OCI-LY7 (cell line): ENCODE results near the gene NRF1. TPM values are rescaled to one million over a fixed set of nuclear protein-coding genes. Genes with fewer than 3 reads are reported as not detected.
A peak's percentile ranks its signal among the peaks of the same experiment; 100 is the strongest.

ENCODE experiments used
- BruUV-seq: library from RNA; stranded (reverse); fragments of 400-500 nt; replicated peaks from 2 replicates; lab custom pipeline; 2021; lab: Mats Ljungman, UMichigan
- CTCF ChIA-PET: fragments of 300-600 bp; sonication (Branson Sonifier 250); formaldehyde crosslinking; loops from one replicate; lab custom pipeline; 2022; ENCODE audit warnings: antibody characterized with exemption; ENCODE audit not compliant: unreplicated experiment; lab: Charles Lee
- POLR2A ChIA-PET: fragments of 300-600 bp; sonication (Branson Sonifier 250); formaldehyde crosslinking; loops from one replicate; lab custom pipeline; 2022; ENCODE audit warnings: antibody characterized with exemption; lab: Charles Lee
- DNase-seq: peaks from one replicate; pipeline ENCODE4 v3.0.0-alpha.2; 2015; ENCODE audit warnings: low spot score
- H2AFZ ChIP-seq: fragments of 200-600 bp; sonication (generic), shearing (Covaris generic); 2 replicates; pipeline ENCODE4 v1.6.1; 2014; ENCODE audit warnings: mild to moderate bottlenecking, antibody characterized with exemption, low read length, moderate library complexity
- H3K27ac ChIP-seq: fragments of 200-600 bp; sonication (generic); 2 replicates; pipeline ENCODE4 v1.5.1; 2014; ENCODE audit warnings: mixed run types, low read depth, mild to moderate bottlenecking, moderate library complexity, low read length, inconsistent platforms; ENCODE audit not compliant: poor library complexity, severe bottlenecking
- H3K36me3 ChIP-seq: fragments of 200-600 bp; sonication (generic); 2 replicates; pipeline ENCODE4 v1.6.1; 2014; ENCODE audit warnings: mild to moderate bottlenecking, antibody characterized with exemption, low read length, moderate library complexity, mixed read lengths; ENCODE audit not compliant: insufficient read depth
- H3K4me1 ChIP-seq: fragments of 200-600 bp; sonication (generic); 2 replicates; pipeline ENCODE4 v1.5.1; 2014; ENCODE audit warnings: mild to moderate bottlenecking, low read length; ENCODE audit not compliant: insufficient read depth, poor library complexity, severe bottlenecking
- H3K4me2 ChIP-seq: fragments of 200-600 bp; sonication (generic); 2 replicates; pipeline ENCODE4 v1.6.1; 2014; ENCODE audit warnings: mild to moderate bottlenecking, low read length
- H3K4me3 ChIP-seq: fragments of 200-600 bp; sonication (generic); 2 replicates; pipeline ENCODE4 v1.5.1; 2014; ENCODE audit warnings: mild to moderate bottlenecking, low read depth, low read length; ENCODE audit not compliant: poor library complexity, severe bottlenecking
- H3K79me2 ChIP-seq: fragments of 200-600 bp; sonication (generic); 2 replicates; pipeline ENCODE4 v1.6.1; 2016; ENCODE audit warnings: low read depth, mild to moderate bottlenecking, low read length, moderate library complexity, mixed read lengths; ENCODE audit not compliant: insufficient read depth
- H3K9me2 ChIP-seq: fragments of 200-600 bp; sonication (generic); 2 replicates; pipeline ENCODE4 v1.6.1; 2016; ENCODE audit warnings: mild to moderate bottlenecking, low read length, mixed read lengths; ENCODE audit not compliant: insufficient read depth
- H3K9me3 ChIP-seq: fragments of 200-600 bp; sonication (generic); 2 replicates; pipeline ENCODE4 v1.6.1; 2014; ENCODE audit warnings: mild to moderate bottlenecking, mixed run types, low read length, mixed read lengths
- H4K20me1 ChIP-seq: fragments of 200-600 bp; sonication (generic); 2 replicates; pipeline ENCODE4 v1.6.1; 2014; ENCODE audit warnings: mild to moderate bottlenecking, antibody characterized with exemption, low read length, moderate library complexity, mixed read lengths; ENCODE audit not compliant: insufficient read depth
- EZH2phosphoT487 ChIP-seq: fragments of 200-600 bp; sonication (generic); IDR thresholded peaks from 2 replicates; pipeline ENCODE4 v1.6.1; 2018; ENCODE audit warnings: low read depth, borderline replicate concordance, mild to moderate bottlenecking, mixed run types, antibody characterized with exemption, low read length, moderate library complexity, mixed read lengths
- intact Hi-C: fragments of 100-400 bp; cut with micrococcal nuclease; formaldehyde crosslinking; loops from one replicate; pipeline ENCODE4 v1.10.0; 2022; ENCODE audit not compliant: unreplicated experiment
- total RNA-seq, 2 experiments: library from RNA; depleted of rRNA in 1 of 2; stranded (reverse); fragments of >200 nt in 1 of 2; shearing (Covaris generic) in 1 of 2; gene quantifications; 2 replicates each; pipeline ENCODE4 v1.2.3, GENCODE V29; 2014 to 2022
- TF ChIP-seq, protein P1 (sequence below): fragments of 200-600 bp; sonication (generic); conservative IDR thresholded peaks from 2 replicates; pipeline ENCODE4 v1.5.1; 2014; ENCODE audit warnings: mild to moderate bottlenecking, antibody characterized with exemption, low read length, moderate library complexity, mixed read lengths

Gene NRF1
- total RNA-seq, 2 experiments from 2014 or later = 26.5 to 26.9 TPM

DNA sequence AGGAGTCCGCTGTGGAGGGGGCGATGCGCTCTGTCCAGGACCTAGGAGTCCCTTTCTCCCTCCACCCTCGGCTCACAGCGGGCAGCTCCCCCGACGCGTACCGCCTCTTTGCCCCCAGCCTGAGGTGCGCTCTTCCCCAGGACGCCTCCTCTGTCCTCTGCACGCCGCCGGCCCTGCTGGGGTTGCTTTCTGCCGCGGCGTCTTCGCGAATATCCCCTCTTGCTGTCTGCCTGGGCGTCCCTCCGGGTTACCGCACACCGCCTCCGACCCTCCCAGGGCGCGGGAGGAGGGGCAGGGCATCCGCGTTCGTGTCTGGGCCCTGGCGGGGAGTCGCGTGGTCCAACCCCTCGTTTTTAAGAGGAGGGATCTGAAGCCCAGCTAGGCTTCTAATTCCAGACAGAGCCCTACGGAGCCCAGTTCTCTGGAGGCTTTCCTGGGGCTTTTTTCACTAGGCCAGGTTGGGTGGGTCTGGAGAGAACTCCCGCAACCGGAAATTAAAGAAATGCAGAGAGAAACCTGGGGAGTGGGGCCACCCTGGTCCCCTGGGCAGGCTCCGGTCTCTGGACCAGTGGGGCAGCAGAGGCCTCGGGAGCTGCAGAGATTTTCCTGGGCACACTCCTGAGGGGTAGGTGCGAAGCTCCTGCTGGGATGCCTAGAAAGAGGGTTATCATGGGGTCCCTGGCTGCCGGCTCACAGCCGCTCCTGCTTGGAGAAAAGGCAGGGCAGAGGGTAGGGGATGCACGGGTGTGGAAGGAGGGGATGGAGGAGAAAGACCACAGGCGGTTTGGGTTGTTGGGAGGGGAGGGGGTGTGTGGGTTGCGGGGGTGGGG is 174.4 kb downstream of the NRF1 start:
- H2AFZ ChIP-seq = no peak overlapping the region
- intact Hi-C loops = no loop called here
- TF ChIP-seq, protein P1, sequence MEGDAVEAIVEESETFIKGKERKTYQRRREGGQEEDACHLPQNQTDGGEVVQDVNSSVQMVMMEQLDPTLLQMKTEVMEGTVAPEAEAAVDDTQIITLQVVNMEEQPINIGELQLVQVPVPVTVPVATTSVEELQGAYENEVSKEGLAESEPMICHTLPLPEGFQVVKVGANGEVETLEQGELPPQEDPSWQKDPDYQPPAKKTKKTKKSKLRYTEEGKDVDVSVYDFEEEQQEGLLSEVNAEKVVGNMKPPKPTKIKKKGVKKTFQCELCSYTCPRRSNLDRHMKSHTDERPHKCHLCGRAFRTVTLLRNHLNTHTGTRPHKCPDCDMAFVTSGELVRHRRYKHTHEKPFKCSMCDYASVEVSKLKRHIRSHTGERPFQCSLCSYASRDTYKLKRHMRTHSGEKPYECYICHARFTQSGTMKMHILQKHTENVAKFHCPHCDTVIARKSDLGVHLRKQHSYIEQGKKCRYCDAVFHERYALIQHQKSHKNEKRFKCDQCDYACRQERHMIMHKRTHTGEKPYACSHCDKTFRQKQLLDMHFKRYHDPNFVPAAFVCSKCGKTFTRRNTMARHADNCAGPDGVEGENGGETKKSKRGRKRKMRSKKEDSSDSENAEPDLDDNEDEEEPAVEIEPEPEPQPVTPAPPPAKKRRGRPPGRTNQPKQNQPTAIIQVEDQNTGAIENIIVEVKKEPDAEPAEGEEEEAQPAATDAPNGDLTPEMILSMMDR = no peak
- 0 out of 2 replicates have a peak, but pooled peaks have one; percentile 46 for TF ChIP-seq EZH2phosphoT487
- no peak overlapping the region for H3K27ac ChIP-seq
- CTCF ChIA-PET = no interaction called here
- no peaks in the 10 kb centered on the region for H4K20me1 ChIP-seq
- no peak for DNase-seq
- H3K4me3 ChIP-seq = no peak overlapping the region
- POLR2A ChIA-PET = interaction anchor here (0.6 kb wide), 3 partner anchors 10 to 399 kb away, joined by 3 to 6 read pairs (median 5); no protein-coding TSS in a partner anchor
- H3K36me3 ChIP-seq = no peaks in the 10 kb centered on the region
- peak overlapping the region; percentile 48; the same call in 1 of the 2 replicates for H3K4me2 ChIP-seq
- H3K9me2 ChIP-seq = no peaks in the 10 kb centered on the region
- H3K79me2 ChIP-seq = no peaks in the 10 kb centered on the region
- H3K4me1 ChIP-seq = peaks cover 23% of the 10 kb centered on the region
- no peaks in the 10 kb centered on the region for H3K9me3 ChIP-seq
- BruUV-seq = no TSS peak

DNA sequence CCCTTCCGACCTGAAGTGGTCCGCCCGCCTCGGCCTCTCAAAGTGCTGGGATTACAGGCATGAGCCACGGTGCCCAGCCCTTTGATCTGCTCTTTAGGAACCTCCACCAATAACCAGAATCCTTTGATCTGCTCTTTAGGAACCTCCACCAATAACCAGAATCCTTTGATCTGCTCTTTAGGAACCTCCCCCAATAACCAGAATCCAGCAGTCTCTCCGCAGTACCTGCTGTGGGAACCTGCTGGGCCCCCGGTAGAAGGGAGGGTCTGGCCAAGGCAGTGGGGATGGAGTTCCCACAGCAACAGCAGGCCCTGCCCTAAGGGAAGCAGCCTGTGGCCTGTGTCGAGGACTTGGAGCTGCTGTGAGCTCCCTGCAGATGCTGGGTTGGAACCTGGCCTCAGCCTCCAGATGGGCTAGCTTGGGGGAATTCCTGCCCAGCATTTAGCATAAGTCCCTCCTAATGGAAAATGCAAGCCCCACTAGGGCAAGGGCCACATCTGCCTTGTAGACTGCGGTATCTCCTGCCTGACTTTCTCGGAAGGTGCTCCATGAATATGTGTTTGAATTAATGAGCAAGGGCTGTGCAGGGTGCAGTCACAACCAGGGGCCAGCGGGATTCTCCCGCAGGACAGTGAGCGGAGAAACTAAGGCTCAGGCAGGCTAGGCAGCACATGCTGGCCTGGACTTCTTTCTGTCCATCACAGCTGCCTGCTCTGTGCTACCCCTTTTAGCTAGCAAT is 175.5 kb downstream of the NRF1 start:
- Histone ChIP-seq H3K4me1 (peaks cover 14% of the 10 kb centered on the region), H3K4me2 (no peak overlapping the region), H3K9me2 (no peaks in the 10 kb centered on the region), H4K20me1 (no peaks in the 10 kb centered on the region), H3K9me3 (no peaks in the 10 kb centered on the region), H3K4me3 (no peak overlapping the region), H3K36me3 (no peaks in the 10 kb centered on the region), H3K27ac (no peak overlapping the region), H3K79me2 (no peaks in the 10 kb centered on the region), H2AFZ (no peak overlapping the region)
- intact Hi-C loops = no loop called here
- ChIA-PET CTCF (no interaction called here), POLR2A (no interaction called here)
- no peak for DNase-seq
- TF ChIP-seq, protein P1 = no peak
- TF ChIP-seq EZH2phosphoT487 = no peak
- BruUV-seq = no TSS peak
